ENCODE measurements around the gene NYAP2.

GRCh38 chr2:225512469-225512868, 113.0 kb downstream of the NYAP2 start:
- TF ChIP-seq ZNF622 (IDR thresholded peaks at IDR 0.05) (no peak), RCOR1 (conservative IDR thresholded peaks at IDR 0.05; ENCODE audit: low read depth, low read length) (no peak), HDAC6 (IDR thresholded peaks at IDR 0.05; ENCODE audit: unreplicated experiment) (no peak), MYB (IDR thresholded peaks at IDR 0.05; ENCODE audit: borderline replicate concordance, low read depth, low read length) (no peak), TARDBP (IDR thresholded peaks at IDR 0.05; ENCODE audit: borderline replicate concordance) (no peak), CTCF (IDR thresholded peaks at IDR 0.05 in 2 of 3, conservative IDR thresholded peaks at IDR 0.05 in 1 of 3; ENCODE audit: control insufficient read depth in 2 of 3, extremely low read depth in 1 of 3, insufficient read depth in 1 of 3, low read depth in 3 of 3, low read length in 3 of 3) (no peak), FOXM1 (IDR thresholded peaks at IDR 0.05; ENCODE audit: low read depth, low read length) (no peak), SMC3 (IDR thresholded peaks at IDR 0.05; ENCODE audit: borderline replicate concordance, low read length) (no peak), ZBTB4 (CRISPR knock-in tag; IDR thresholded peaks at IDR 0.05) (no peak), PAX5 (IDR thresholded peaks at IDR 0.05; ENCODE audit: borderline replicate concordance, low read depth, low read length) (no peak)

Measured in GM12878 (cell line).